Thymus (tissue), 11 donors: ENCODE measurements around the gene PIEZO1. TPM values are rescaled to one million over a fixed set of nuclear protein-coding genes. Genes with fewer than 3 reads are reported as not detected.

ENCODE experiments used
- DNase-seq, 9 donors: peaks; one replicate each; pipeline ENCODE4 v3.0.0-alpha.2; 2013; ENCODE audit warnings: low spot score in 9 of 9, low read depth in 6 of 9, missing footprints in 1 of 9
- H3K27ac ChIP-seq, 2 donors: one replicate each; pipeline ENCODE4 v1.5.1; 2013; ENCODE audit warnings: control low read depth in 1 of 2, low read depth in 1 of 2, low read length in 1 of 2, mild to moderate bottlenecking in 1 of 2, moderate library complexity in 1 of 2
- H3K27me3 ChIP-seq, 2 donors: one replicate each; pipeline ENCODE4 v1.5.1; 2013; ENCODE audit warnings: low read length in 1 of 2; ENCODE audit not compliant: control insufficient read depth in 2 of 2, insufficient read depth in 1 of 2
- H3K36me3 ChIP-seq, 2 donors: one replicate each; pipeline ENCODE4 v1.5.1; 2013; ENCODE audit warnings: low read length in 1 of 2, mild to moderate bottlenecking in 1 of 2, moderate library complexity in 1 of 2; ENCODE audit not compliant: control insufficient read depth in 2 of 2, insufficient read depth in 2 of 2
- H3K4me1 ChIP-seq, 2 donors: one replicate each; pipeline ENCODE4 v1.5.1; 2013; ENCODE audit warnings: low read length in 2 of 2; ENCODE audit not compliant: control insufficient read depth in 2 of 2, insufficient read depth in 2 of 2
- H3K4me3 ChIP-seq, 2 donors: one replicate each; pipeline ENCODE4 v1.5.1; 2013; ENCODE audit warnings: low read length in 2 of 2, control low read depth in 1 of 2, mild to moderate bottlenecking in 1 of 2
- H3K9me3 ChIP-seq, 2 donors: one replicate each; pipeline ENCODE4 v1.5.1; 2013; ENCODE audit warnings: low read length in 1 of 2, mild to moderate bottlenecking in 1 of 2; ENCODE audit not compliant: control insufficient read depth in 2 of 2, insufficient read depth in 1 of 2
- WGBS: extraction: QIAGEN DNeasy Blood & Tissue Kit; methylation state at CpG from one replicate; pipeline ENCODE4 v1.1.7; 2013; 5-methylcytosine and 5-hydroxymethylcytosine counted together
- polyA plus RNA-seq: library from polyadenylated mRNA; stranded (reverse); fragments of 200-250 nt; gene quantifications from one replicate; pipeline ENCODE4 v1.2.3, GENCODE V29; 2013
- total RNA-seq: library from RNA; stranded (reverse); fragments of 120-200 nt; gene quantifications from one replicate; pipeline ENCODE4 v1.2.4, GENCODE V29; 2013
- donor health status: healthy.

Gene PIEZO1
- total and polyA plus RNA-seq, 2 donors: 25.2 to 115 TPM

DNA sequence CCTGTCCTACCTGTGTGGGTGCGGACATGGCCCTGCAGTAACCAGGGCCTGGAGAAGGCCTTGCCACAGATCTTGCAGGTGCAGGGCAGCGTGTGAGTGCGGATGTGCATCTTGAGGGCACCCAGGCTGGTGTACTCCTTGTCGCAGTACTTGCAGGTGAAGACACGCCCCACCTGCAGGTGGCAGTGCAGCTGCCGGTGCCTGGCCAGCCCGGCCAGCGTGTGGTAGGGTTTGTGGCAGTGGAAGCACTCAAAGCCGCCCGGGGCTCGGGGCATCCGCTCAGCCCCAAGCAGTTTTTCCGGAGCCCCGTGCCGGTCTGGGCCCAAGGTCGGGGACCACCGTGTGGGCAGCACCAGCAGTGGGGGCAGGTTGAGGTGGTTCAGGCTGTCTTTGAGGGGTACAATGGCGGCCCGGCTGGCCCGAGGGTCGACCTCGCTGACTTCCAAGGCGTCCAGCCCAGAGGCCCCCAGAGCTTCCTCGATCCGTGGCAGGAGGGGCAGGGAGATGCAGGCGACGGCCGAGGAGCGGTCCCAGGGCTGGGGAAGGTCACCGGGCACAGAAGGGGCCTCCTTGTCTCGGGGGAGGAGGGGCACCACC lies 103.8 kb downstream of the PIEZO1 start:
- H3K27ac ChIP-seq: peak overlapping the region; percentile 73 to 82
- 80% methylated on average over 31 of the region's 31 CpGs for WGBS
- DNase-seq: peak in 1 of 9 donors; percentile 61

DNA sequence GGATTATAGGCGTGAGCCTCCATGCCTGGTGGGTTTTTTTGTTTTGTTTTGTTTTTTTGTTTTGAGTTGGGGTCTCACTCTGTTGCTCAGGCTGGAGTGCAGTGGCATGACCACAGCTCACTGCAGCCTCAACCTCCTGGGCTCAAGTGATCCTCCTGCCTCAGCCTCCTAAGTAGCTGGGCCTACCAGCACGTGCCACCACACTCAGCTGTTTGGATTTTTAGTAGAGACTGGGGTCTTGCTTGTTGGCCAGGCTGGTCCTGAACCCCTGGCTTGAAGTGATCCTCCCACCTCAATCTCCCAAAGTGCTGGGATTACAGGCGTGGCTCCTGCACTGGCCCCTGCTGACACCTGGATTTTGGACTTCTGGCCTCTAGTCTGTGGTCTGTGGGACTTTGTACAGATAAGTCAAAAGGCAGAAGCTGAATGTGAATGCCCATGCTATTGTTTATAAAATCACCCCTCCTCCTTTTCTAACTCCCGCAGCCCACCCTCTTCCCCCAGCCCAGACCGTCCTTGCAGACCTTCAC lies 104.4 kb downstream of the PIEZO1 start:
- peak overlapping the region in 1 of 2 donors; percentile 8 for H3K27ac ChIP-seq
- no peak for DNase-seq
- 97% methylated on average over 5 of the region's 5 CpGs for WGBS
- peaks cover 0 to 5% of the 10 kb centered on the region in 2 donors for H3K9me3 ChIP-seq
- H3K4me3 ChIP-seq: no peak overlapping the region
- H3K4me1 ChIP-seq: peaks cover 16 to 32% of the 10 kb centered on the region in 2 donors
- no peaks in the 10 kb centered on the region for H3K36me3 ChIP-seq
- peaks cover 5 to 25% of the 10 kb centered on the region in 2 donors for H3K27me3 ChIP-seq

More for the DNA sequence above, 103.8 kb downstream of the PIEZO1 start:
- Histone ChIP-seq H3K27me3 (peaks cover 11 to 30% of the 10 kb centered on the region in 2 donors), H3K4me1 (peaks cover 20 to 38% of the 10 kb centered on the region in 2 donors), H3K36me3 (no peaks in the 10 kb centered on the region), H3K4me3 (no peak overlapping the region), H3K9me3 (peaks cover 0 to 5% of the 10 kb centered on the region in 2 donors)

DNA sequence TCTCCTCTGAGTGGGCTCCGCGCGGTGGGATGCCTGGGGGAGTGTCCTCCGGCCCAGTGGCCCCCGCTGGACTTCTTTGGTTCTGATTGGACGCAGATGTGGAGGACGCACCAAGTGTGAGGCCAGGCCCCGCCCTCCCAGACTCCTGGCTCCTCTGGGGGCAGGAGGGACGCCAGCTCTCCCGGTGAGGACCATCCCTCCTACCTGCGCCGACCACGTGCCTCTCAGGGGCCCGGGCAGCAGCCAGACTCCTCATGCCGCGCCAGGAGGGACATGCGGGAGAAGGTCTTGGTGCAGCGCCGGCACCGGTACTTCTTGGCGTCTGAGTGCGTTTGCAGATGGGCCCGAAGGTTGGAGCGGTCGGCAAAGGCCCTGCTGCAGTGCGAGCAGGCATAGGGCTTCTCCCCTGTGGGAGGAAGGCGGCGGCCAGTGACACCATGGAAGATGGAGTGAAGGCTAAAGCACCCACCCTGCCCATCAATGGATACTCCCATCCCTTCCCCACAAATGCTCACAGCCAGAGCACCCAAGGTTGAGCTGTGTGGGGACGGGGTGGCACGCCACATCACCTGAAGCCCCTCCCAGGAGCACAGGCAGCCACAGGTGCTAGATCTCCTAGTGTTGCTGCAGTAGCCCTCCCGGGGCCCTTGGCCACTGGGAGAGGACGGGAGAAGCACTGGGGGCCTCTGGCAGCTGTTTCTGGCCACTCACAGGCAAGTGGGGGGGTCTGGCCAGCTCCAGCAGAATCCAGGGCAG lies 106.6 kb downstream of the PIEZO1 start:
- WGBS: 97% methylated on average over 32 of the region's 32 CpGs
- DNase-seq: no peak
- no peak overlapping the region for H3K27ac ChIP-seq

DNA sequence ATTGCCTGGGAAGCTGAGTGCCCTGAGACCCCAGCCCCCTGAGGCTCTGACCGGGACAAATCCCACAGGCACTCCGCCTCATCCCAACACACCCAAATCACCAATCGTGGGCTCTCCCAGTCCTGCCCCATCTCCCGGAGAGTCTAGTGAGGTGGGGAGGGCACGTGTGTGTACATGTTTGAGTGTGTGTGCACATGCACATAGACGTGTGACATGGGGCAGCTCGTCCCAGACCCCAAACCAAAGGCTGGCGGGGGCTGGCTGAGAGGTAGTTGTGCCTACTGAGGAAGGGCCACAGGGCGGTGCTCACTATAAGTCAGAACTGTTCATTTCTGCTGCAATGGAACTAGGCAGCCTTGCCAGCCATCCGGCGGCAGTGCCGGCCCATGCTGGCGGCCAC lies 107.3 kb downstream of the PIEZO1 start:
- Histone ChIP-seq H3K27me3 (peaks cover 0 to 5% of the 10 kb centered on the region in 2 donors), H3K9me3 (peaks cover 0 to 5% of the 10 kb centered on the region in 2 donors), H3K4me3 (no peak overlapping the region), H3K4me1 (peaks cover 13 to 18% of the 10 kb centered on the region in 2 donors), H3K36me3 (no peaks in the 10 kb centered on the region), H3K27ac (no peak overlapping the region)
- DNase-seq: no peak
- WGBS: 90% methylated on average over 13 of the region's 13 CpGs

More for the DNA sequence above, 106.6 kb downstream of the PIEZO1 start:
- H3K36me3 ChIP-seq: no peaks in the 10 kb centered on the region
- H3K4me1 ChIP-seq: peaks cover 13 to 18% of the 10 kb centered on the region in 2 donors
- no peak overlapping the region for H3K4me3 ChIP-seq
- peaks cover 0 to 5% of the 10 kb centered on the region in 2 donors for H3K9me3 ChIP-seq
- peaks cover 0 to 5% of the 10 kb centered on the region in 2 donors for H3K27me3 ChIP-seq

DNA sequence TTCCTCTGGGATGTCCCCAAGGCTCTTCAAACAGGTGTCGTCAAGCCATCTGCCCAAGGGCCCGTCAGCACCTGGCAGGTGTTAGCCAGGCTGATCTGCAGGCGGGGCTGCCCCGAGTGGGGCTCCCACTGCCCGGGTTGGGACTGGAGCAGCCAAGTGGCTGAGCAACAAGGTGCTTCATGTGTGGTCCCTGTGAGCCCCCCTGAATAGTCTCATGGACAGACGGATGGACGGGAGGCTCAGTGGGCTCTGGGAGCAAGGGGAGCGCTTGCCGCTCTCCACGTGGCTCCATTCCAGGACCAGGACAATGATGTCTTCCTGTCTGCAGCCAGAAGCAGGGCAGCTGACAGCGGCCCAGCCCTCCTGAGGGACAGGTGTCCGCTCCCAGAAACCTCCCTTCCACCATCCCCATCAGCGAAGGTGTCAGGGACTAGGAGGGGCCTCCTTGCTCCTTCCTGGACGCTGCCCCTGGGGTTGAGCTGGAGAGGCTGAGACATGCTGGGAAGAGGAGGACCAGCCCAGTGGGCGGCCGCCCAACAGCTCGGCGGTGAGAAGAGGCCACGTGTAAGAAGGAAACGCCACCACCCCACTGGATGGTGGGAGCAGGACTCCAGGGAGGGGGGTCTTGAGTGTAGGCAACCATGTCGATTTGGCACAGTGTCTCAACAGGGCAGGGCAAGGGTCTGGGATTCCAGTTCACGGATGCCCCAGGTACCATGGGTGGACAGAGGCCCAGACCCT lies 108.3 kb downstream of the PIEZO1 start:
- 96% methylated on average over 22 of the region's 22 CpGs for WGBS
- peaks cover 8 to 11% of the 10 kb centered on the region in 2 donors for H3K4me1 ChIP-seq
- H3K36me3 ChIP-seq: no peaks in the 10 kb centered on the region

DNA sequence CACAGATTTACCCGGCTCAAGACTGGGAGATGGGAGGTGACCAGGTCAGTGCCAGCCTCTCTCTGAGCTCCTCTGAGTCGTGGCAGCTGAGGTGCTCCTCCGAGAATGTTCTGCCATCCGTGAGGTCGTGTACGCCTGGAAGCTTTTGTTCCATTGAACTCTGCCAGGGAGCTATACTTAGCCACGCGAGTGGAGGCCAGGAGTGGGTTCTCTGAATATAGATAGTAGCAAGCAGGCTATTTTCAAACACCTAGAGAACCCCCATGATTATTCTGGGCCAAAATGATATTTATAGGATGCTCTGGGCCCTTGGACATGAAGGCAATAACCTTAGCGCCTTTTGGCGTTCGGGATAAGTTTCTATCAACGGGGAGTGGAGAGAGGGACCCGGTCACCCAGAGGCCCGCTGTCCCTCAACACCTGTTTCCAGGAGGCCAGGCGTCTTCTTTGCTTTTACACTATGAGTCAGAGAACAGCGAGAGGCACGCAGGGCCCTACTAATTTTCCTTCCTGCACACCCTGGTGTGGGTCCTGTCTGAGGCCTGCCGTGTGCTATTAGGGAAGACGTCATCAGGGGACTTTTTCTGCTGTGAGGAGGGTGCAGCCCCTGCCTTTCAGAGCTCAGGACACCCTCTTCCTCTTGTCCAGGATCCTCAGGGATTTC lies 111.2 kb downstream of the PIEZO1 start:
- Histone ChIP-seq H3K9me3 (peaks cover 0 to 5% of the 10 kb centered on the region in 2 donors), H3K4me1 (no peaks in the 10 kb centered on the region), H3K4me3 (no peak overlapping the region), H3K27ac (no peak overlapping the region), H3K36me3 (no peaks in the 10 kb centered on the region), H3K27me3 (no peaks in the 10 kb centered on the region)
- 97% methylated on average over 19 of the region's 19 CpGs for WGBS
- DNase-seq: no peak

More for the DNA sequence above, 108.3 kb downstream of the PIEZO1 start:
- no peak overlapping the region for H3K4me3 ChIP-seq
- no peak overlapping the region for H3K27ac ChIP-seq
- no peaks in the 10 kb centered on the region for H3K27me3 ChIP-seq
- peaks cover 0 to 5% of the 10 kb centered on the region in 2 donors for H3K9me3 ChIP-seq
- no peak for DNase-seq

DNA sequence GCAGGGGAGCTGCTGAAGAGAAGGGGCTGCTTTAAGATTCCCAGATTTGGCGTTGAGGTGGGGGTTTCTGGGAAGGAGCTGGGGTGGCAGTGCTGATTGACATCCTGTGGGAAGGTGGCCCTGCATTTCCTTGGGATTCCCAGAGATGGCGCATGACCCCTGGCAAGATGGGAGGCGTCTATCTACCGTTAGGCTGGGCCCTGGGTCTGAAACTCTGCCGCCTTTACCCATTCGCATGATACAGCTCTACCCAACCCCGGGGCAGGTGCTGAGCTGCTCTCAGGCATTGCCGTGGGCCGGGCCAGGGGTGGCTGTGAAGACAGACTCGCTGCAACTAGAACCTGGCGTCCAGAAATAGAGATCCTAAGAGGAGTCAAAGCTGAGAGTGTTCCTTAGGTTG lies 112.2 kb downstream of the PIEZO1 start:
- Histone ChIP-seq H3K9me3 (peaks cover 0 to 5% of the 10 kb centered on the region in 2 donors), H3K4me3 (no peak overlapping the region), H3K36me3 (no peaks in the 10 kb centered on the region), H3K4me1 (no peaks in the 10 kb centered on the region), H3K27me3 (no peaks in the 10 kb centered on the region), H3K27ac (no peak overlapping the region)
- WGBS: 95% methylated on average over 11 of the region's 11 CpGs
- DNase-seq: no peak

DNA sequence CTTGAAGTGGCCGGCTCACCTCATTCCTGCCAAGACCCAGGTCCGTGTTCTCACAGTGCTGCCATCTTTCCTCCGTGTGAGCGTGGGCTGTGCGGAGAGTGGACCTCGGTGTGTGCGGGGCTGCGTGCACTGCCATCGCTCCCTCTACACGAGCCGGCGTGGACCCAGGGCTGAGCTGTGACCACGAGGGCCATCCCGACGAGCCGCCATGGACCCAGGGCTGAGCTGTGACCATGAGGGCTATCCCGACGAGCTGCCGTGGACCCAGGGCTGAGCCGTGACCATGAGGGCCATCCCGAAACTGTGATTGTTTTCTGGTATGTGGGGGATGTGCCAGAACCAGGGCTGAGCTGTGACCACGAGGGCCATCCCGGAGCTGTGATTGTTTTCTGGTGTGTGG lies 113.2 kb downstream of the PIEZO1 start:
- Histone ChIP-seq H3K27me3 (no peaks in the 10 kb centered on the region), H3K4me3 (no peak overlapping the region), H3K27ac (no peak overlapping the region), H3K36me3 (no peaks in the 10 kb centered on the region), H3K9me3 (peaks cover 0 to 2% of the 10 kb centered on the region in 2 donors), H3K4me1 (no peaks in the 10 kb centered on the region)
- 97% methylated on average over 23 of the region's 23 CpGs for WGBS
- no peak for DNase-seq
